Fibroblast of the aortic adventitia (primary cell): Measurements from ENCODE around the gene BCR. TPM values are rescaled to one million over a fixed set of nuclear protein-coding genes. Genes with fewer than 3 reads are reported as not detected.

Experiments used
- DNase-seq: peaks from one replicate; pipeline ENCODE4 v3.0.0-alpha.2; 2010; ENCODE audit warnings: low read depth
- H3K4me3 ChIP-seq: 2 replicates; pipeline ENCODE4 v1.5.1; 2011; ENCODE audit warnings: low read depth, mild to moderate bottlenecking, control low read depth, low read length, moderate library complexity
- total RNA-seq: library from RNA; depleted of rRNA; stranded (reverse); fragments of >200 nt; gene quantifications from 2 replicates; pipeline ENCODE4 v1.2.3, GENCODE V29; 2012; ENCODE audit warnings: low replicate concordance
- TF ChIP-seq, protein P1 (sequence below): IDR thresholded peaks from 2 replicates; pipeline ENCODE4 v1.5.1; 2011; ENCODE audit warnings: mild to moderate bottlenecking, low read length, control low read depth, inconsistent platforms; ENCODE audit not compliant: insufficient read depth

The BCR gene
- total RNA-seq, 1 donor: 37.3 TPM

DNA sequence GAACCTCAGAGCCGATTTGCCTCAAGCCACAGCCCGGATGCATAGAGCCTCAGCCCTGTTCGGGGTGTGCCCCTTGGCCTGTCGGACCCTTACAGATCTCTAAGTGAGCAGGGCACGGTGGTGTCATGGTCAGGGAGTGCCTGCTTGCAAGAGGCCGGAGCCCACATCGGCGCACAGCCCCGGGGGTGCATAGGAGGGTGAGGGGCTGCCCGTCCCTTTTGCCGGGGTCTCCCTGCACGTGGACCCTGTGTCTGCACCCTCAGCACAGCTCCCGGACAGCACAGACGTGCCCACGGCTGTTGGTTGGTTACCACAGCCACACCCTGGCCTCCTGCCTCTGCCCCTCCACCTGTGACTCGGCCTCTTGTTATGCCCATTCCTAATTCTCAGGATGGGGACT is 28.5 kb upstream of the BCR start:
- DNase-seq: no peak
- TF ChIP-seq, protein P1, sequence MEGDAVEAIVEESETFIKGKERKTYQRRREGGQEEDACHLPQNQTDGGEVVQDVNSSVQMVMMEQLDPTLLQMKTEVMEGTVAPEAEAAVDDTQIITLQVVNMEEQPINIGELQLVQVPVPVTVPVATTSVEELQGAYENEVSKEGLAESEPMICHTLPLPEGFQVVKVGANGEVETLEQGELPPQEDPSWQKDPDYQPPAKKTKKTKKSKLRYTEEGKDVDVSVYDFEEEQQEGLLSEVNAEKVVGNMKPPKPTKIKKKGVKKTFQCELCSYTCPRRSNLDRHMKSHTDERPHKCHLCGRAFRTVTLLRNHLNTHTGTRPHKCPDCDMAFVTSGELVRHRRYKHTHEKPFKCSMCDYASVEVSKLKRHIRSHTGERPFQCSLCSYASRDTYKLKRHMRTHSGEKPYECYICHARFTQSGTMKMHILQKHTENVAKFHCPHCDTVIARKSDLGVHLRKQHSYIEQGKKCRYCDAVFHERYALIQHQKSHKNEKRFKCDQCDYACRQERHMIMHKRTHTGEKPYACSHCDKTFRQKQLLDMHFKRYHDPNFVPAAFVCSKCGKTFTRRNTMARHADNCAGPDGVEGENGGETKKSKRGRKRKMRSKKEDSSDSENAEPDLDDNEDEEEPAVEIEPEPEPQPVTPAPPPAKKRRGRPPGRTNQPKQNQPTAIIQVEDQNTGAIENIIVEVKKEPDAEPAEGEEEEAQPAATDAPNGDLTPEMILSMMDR: no peak
- H3K4me3 ChIP-seq: no peak overlapping the region

DNA sequence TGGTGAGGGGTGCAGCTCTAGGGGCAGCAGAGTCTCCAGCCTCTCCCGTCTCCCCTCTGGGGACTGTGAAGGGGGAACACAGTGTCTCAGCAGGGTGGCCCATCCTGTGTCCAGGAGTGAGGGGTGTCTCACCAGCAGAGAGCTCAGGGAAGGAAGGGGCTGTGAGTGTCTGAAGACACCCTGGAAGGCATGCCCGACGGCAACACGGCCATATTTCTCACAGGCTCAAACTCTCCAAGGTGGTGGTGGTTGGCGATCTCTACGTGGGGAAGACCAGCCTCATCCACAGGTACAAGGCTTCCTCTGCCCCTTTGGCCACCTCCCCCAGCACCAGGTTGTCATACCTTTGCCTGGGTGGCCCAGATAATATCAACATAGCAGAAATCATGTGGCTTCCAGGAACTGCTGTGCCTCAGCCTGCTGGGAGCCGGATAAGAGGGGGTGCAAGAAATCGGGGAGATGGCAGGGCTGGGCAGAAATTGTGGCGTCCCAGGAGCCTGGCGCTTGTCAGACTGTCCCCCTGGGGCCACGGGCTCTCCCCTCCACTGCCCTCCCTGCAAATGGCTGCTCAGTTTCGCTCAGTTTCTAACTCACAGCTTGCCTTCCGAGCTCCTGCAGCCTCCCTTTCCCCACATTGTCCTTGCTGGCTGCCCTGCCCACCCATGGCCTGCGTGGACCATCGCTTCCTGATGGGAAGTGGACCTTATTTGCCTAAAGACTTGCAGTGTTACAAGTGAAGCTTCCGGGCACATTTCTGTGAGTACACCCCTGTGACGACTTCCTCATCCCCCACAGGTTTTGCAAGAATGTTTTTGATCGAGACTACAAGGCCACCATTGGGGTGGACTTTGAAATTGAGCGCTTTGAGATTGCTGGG is 27.8 kb upstream of the BCR start:
- no peak for DNase-seq
- TF ChIP-seq, protein P1: no peak
- no peak overlapping the region for H3K4me3 ChIP-seq

DNA sequence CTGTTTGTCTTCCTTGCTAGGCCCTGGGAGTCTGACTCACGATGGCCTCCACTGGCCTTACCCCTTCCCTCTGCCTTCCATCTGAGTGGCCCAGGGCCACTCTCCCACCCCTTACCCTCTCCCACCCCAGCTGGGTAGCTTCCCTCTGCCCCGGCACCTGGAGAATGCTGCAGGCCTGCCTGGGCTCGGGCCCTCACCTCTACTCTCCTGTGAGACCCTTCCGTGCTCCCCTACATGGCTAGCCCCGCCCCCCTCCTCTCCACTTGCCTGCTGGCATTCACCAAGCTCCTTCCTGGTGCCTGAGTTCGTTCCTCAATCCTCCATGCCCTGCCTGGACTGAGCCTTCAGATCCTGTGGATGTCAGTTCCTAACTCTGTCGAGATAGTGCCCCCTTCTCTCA is 26.3 kb upstream of the BCR start:
- TF ChIP-seq, protein P1: no peak
- DNase-seq: no peak
- no peak overlapping the region for H3K4me3 ChIP-seq

DNA sequence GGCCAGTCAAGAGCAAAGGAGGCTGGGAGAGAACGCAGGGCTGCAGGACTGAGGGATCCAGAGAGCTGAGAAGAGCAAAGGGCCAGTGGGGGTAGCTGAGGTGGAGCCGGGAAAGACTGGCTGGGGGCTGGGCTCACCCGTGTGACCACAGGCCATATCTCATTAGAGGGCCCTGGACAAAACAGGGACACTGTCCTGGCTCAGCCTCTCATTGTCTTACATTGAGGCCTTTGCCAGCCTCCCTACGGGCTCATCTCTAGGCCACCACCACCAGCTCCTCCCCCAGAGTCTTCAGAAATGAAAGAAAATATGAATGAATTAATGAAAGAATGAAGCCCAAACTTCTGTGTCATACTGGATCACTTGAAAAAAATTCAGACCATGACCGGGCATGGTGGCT is 25.8 kb upstream of the BCR start:
- DNase-seq: no peak
- TF ChIP-seq, protein P1: no peak
- no peak overlapping the region for H3K4me3 ChIP-seq

DNA sequence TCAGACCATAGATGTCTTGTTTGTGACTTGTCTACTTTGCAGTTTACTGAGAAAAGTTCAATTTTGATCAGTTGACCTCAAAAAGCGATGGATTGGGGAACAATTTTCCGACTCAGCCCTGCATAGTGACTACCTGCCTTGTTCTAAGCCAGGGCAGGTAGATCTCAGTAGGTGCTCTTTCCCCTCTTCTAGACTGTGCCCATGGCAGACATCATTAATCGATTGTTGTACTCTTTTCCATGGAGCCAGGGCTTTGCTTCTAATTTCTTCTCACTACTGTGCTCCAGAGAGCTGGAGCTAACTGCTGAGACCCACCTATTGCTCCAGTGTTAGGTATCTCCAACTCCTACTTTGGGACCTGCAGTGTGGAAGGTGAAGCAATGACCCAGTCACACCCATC is 25.2 kb upstream of the BCR start:
- TF ChIP-seq, protein P1: no peak
- H3K4me3 ChIP-seq: no peak overlapping the region
- no peak for DNase-seq

DNA sequence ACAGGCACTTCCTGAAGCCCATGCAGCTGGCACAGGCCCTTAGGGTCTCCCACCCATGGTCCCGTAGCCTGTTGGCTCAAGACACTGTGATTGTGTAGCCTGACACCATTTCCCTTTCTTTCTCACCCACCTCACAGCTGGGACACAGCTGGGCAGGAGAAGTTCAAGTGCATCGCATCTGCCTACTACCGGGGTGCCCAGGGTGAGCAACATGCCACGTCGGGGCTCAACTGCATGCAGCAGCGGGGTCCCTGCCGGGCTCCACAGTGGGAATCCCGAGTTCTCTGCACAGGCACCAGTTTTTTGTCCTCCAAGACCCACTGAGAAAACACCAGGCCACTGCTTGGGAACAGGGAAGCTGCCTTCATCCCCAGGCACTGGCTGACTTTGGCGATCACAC is 24.5 kb upstream of the BCR start:
- TF ChIP-seq, protein P1: no peak
- DNase-seq: no peak
- no peak overlapping the region for H3K4me3 ChIP-seq

DNA sequence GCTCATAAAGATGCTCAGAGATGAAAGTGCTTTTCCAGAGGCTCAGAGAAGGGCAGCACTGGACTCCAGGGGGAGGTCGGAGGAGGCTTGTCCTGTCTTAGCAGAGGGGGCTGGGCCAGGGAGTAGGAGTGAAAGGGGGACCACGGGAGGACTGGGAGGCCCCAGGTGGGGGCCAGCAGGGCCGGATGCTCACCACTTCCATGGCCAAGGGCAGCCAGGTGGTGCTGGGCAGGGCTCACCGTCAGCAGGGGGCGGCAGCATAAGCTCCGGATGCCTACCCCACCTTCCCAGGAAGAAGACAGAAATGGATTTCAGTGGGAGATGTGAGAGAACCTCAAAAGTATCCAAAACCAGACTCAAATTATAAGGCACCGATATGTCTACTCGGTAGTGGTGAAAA is 24.0 kb upstream of the BCR start:
- TF ChIP-seq, protein P1: no peak
- H3K4me3 ChIP-seq: no peak overlapping the region
- no peak for DNase-seq
